GM12891 (cell line): ENCODE results near the gene CRYBA1.

ENCODE experiments used
- PAX5 ChIP-seq: IDR thresholded peaks from 2 replicates; pipeline ENCODE4 v1.6.1; 2011; ENCODE audit warnings: low read length, moderate library complexity, mild to moderate bottlenecking; ENCODE audit not compliant: insufficient read depth, severe bottlenecking
- POLR2A ChIP-seq: IDR thresholded peaks from 2 replicates; pipeline ENCODE4 v1.6.1; 2011; ENCODE audit warnings: low read depth, low read length, control low read depth
- POLR2AphosphoS5 ChIP-seq: IDR thresholded peaks from 2 replicates; pipeline ENCODE4 v1.6.1; 2011; ENCODE audit warnings: low read depth, low read length, control low read depth
- POU2F2 ChIP-seq: IDR thresholded peaks from 2 replicates; pipeline ENCODE4 v1.6.1; 2011; ENCODE audit warnings: low read depth, mild to moderate bottlenecking, control low read depth, low read length, moderate library complexity
- SPI1 ChIP-seq: IDR thresholded peaks from 2 replicates; pipeline ENCODE4 v1.6.1; 2011; ENCODE audit warnings: low read depth, low read length, control low read depth
- TAF1 ChIP-seq: IDR thresholded peaks from 2 replicates; pipeline ENCODE4 v1.6.1; 2011; ENCODE audit warnings: low read depth, low read length, control low read depth

DNA sequence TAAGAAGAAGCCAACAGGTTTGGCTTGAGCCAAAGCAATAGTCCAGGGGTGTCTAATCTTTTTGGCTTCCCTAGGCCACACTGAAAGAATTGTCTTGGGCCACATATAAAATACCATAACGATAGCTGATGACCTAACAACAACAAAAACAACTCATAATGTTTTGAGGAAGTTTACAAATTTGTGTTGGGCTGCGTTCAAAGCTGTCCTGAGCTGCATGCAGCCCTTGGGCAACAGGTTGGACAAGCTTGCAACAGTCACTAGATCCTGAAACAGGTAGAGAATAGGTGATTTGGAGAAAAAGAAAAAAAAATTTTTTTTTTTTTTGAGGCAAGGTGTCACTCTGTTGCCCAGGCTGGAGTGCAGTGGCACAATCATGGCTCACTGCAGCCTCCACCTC is 4.5 kb downstream of the CRYBA1 start:
- TF ChIP-seq POLR2A (no peak), SPI1 (no peak), POLR2AphosphoS5 (no peak), TAF1 (no peak), POU2F2 (no peak), PAX5 (no peak)
